GM21786 (cell line): Measurements from ENCODE around the gene CEP20.

Experiments used
- ATAC-seq: cut with Tn5 transposase; IDR thresholded peaks from one replicate; pipeline ENCODE4 v1.9.1; 2021; ENCODE audit not compliant: unreplicated experiment

CEP20 gene

DNA sequence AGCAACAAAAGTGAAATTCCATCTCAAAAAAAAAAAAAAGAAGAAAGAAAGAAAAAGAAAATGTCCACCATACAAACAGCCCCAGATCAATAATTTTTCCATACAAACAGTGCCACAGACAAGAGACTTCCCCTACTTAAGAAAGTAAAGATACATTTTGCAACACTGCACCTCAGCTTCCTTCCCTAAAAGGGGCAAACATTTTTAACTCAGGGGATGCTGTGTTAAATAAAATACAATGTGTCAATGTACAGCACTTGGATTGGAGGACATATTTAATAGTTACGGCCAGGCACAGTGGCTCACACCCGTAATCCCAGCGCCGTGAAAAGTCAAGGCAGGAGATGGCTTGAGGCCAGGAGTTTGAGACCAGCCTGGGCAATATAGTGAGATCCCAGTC lies 53.9 kb downstream of the CEP20 start:
- ATAC-seq: no peak

DNA sequence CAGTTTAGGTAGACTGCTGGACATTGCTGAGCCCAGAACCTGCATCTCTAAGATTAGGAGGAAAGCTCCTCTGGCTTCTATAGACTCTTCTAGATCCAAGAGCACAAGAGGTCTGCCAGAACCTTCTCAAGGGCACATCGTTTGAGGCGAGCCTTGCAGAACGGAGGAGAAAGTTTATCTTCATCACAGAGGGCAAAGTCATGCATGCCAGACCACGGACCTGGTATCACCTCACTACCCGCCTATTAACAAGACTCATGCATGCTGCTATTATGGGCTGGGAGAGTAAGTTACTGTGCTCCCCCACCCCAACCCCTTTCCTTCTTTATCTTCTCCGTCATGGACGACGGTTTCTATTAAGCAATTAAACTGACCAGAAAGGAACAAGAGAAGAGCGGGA lies 54.9 kb downstream of the CEP20 start:
- ATAC-seq: no peak

DNA sequence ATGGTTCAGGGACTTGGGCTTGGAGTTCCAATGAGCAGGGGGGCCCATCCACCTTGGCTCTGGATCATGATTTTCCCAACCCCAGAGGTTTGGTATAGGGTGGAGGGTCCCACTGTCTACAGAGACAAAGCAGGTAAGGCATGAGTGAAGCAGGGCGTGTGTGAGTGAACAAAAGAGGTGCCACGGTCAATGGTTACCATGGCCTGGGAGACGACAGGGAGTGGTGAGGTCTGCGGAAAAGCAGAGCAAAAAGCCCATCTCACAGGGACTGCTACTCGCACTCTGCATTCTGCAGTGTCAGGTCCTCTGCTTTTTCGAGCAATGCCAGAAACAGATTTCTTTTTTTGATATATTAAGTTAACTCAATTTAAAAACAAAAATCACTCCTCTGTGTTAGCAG lies 56.2 kb downstream of the CEP20 start:
- no peak for ATAC-seq

DNA sequence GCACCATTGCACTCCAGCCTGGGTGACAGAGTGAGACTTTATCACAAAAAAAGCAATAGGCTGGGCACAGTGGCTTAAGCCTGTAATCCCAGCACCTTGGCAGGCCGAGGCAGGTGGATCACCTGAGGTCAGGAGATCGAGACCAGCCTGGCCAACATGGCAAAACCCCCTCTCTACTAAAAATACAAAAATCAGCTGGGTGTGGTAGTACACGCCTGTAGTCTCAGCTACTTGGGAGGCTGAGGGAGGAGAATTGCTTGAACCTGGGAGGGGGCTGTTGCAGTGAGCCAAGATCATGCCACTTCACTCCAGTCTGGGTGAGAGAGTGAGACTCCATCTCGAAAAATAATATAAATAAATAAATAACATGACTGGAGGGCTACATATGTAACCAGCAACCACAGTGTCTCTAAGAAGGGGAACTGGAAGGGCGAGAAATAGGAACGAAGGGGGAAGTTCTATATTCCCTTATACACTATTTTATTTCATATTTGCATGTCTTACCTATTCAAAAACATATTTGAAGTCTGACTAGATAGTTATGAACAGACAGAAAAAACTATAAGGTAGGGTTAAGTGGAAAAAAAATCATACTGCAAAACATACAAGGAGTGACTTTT lies 57.5 kb downstream of the CEP20 start:
- ATAC-seq: no peak

DNA sequence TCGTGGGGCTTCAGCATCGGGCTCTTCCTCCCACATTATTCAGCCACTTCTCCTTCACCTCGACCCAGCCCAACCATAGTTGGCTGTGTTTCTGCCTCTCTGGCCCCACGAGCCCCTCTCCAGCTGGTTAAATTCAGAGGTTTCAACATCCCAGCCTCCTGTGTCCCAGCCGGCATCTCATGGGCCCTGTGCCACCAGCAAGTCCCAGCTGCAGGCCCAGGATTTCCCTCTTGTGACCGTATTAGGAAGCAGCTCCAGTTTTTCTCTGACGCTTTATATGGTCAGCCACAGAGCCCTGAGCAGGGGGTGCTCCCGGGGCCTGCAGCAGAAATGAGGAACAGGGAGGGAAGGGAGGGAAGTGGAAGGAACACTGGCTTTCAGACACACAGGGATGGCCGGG lies 58.9 kb downstream of the CEP20 start:
- no peak for ATAC-seq

DNA sequence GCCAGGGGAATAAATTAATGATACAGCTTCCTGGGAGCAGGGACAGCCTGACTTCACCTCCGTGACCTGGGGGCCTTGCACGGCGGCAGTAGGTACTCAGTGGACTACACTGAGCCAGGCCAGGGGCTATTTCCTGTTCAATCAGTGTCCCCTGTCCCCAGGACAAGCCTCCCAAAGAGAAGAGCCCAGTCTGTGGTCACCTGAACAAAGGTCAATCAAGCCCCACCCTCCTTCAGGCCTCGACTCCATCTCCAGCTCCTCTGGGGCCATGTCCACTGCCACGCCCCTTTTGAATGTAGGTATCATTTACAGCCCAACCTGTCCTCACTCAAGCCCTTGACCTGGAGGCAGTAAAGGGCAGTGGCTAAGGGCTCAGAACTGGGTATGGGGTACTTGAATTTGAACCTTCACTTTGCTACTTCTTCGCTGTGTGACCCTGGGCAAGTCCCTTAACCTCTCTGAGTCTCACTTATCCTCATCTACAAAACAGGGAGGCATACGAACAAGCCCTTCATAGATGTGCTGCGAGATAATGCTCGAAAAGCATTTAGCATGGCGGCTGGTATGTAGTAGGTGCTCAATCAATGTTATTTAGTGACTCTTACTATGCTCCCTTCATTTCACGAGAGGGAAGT lies 60.6 kb downstream of the CEP20 start:
- ATAC-seq: no peak

- ATAC-seq: no peak
These were observed 61.1 kb downstream of the CEP20 start for GRCh38 chr16:15827299-15827698.

GRCh38 chr16:15825750-15826305 lies 62.6 kb downstream of the CEP20 start:
- ATAC-seq: no peak

- no peak for ATAC-seq
These were observed 65.4 kb downstream of the CEP20 start for GRCh38 chr16:15822957-15823356.

DNA sequence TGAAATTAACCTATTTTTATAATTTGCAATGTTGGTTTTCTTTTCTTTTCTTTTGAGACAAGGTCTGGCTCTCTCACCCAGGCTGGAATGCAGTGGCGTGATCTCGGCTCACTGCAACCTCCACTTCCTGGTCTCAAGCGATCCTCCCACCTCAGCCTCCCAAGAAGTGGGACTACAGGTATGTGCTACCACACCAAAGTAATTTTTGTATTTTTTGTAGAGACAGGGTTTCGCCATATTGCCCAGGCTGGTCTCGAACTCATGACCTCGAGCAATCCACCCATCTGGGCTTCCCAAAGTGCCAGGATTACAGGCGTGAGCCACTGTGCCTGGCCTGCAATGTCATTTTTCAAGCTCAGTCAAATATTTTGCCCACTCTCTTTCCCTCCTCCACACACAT lies 67.6 kb downstream of the CEP20 start:
- no peak for ATAC-seq

- ATAC-seq: no peak
These were observed 69.4 kb downstream of the CEP20 start for GRCh38 chr16:15819046-15819445.

DNA sequence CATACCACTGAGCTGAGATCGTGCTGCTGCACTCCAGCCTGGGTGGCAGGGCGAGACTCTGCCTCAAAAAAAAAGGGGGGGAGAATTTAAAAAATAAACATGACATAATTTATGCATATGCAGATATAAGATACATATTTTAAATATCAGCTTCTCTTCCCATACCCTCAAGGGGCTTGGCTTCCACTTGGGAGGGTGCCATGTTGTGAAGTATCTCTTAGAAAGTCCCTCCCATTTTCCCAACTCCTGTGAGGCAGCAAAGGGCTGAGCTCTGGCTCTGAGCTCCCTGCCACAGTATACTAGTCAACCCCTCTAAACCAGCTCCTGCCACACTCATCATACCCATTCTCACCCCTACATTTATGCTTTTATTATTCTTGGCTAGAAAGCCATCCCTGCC lies 71.0 kb downstream of the CEP20 start:
- ATAC-seq: no peak

DNA sequence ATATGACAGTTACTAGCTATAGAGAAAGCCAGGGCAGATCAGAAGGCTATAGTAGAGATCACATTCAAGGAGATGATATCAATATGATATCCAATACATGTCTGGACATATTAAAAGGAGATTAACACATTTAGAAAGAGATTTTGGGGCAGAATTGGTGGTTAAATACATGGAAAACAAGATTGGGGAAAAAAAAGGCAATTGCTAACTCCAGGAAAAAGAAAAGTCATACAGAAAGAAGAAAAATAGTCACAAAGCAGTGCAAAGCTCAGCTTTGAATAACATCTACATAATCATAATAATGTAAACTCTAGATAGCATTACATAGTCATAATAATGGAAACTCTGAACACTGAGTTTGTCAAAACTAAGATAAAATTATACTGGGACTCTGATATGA lies 72.2 kb downstream of the CEP20 start:
- ATAC-seq: no peak
